H1 (cell line): ENCODE results near the gene DHRS12.

Source experiments
- KDM1A ChIP-seq: fragments of 200-600, 300-600 bp; sonication (generic); IDR thresholded peaks from 2 replicates; pipeline ENCODE4 v1.7.1; 2016; ENCODE audit warnings: mild to moderate bottlenecking, low read length, borderline replicate concordance
- POLR2A ChIP-seq, 2 experiments: IDR thresholded peaks; 1 replicate in 1 of 2; 2 replicates in 1 of 2; pipeline ENCODE4 v1.6.1; 2011; ENCODE audit warnings: low read depth in 2 of 2, low read length in 2 of 2, mild to moderate bottlenecking in 2 of 2; ENCODE audit errors: control extremely low read depth in 1 of 2
- POLR2AphosphoS5 ChIP-seq: IDR thresholded peaks from 2 replicates; pipeline ENCODE4 v1.6.1; 2011; ENCODE audit warnings: low read depth, low read length
- TF ChIP-seq, protein P1 (sequence below): IDR thresholded peaks from 2 replicates; pipeline ENCODE4 v1.6.1; 2011; ENCODE audit warnings: low read depth, mild to moderate bottlenecking, low read length; ENCODE audit not compliant: insufficient read depth

DNA sequence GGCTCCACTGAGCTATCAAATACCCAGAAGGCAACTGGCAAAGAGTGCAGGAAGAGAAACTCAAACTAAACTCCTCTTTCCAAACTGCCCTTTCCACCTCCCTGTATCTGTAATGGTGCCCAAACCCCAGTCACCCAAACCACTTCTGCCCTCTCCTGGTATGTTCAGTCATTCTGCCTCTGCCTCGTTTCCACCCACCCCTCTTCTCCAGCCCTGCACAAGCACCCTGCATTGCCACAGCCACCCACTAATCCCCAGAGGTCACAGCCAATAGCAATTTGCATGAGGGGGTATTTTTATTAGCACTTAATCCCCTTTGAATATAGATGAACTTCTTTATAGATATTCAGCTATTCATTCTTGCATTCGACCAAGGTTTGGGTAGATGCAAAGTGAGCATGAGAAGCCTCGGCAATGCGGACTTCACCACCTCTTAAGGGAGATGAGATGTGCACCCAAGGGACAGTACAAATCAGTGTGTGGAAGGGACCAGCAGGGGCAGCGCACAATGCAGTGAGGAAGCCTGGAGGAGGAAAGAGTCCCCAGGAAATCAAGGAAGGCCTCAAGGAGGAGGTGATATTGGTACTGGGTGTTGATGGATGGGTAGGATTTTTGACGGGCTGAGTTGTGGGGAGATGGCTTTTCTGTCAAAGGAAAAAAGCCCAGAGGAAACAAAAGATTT lies 28.6 kb upstream of the DHRS12 start:
- TF ChIP-seq KDM1A (no peak), POLR2AphosphoS5 (no peak), POLR2A (IDR thresholded peaks at IDR 0.05; ENCODE audit: control extremely low read depth in 1 of 2, low read depth in 2 of 2, low read length in 2 of 2) (no peak)
- TF ChIP-seq, protein P1, sequence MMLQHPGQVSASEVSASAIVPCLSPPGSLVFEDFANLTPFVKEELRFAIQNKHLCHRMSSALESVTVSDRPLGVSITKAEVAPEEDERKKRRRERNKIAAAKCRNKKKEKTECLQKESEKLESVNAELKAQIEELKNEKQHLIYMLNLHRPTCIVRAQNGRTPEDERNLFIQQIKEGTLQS: no peak
